Progenitor cell of endocrine pancreas (in vitro differentiated cells): ENCODE results near the gene CTNNA3. TPM values are rescaled to one million over a fixed set of nuclear protein-coding genes. Genes with fewer than 3 reads are reported as not detected.

Source experiments
- DNase-seq: peaks from one replicate; pipeline ENCODE4 v3.0.0; 2021; ENCODE audit warnings: low spot score; ENCODE audit not compliant: unreplicated experiment
- H3K27ac Mint-ChIP-seq: 2 replicates; pipeline ENCODE4 v1.8.0; 2021; ENCODE audit warnings: mild to moderate bottlenecking, moderate library complexity, mixed read lengths
- H3K27me3 Mint-ChIP-seq: 2 replicates; pipeline ENCODE4 v1.8.0; 2021; ENCODE audit warnings: mixed read lengths
- H3K36me3 Mint-ChIP-seq: 2 replicates; pipeline ENCODE4 v1.8.0; 2022; ENCODE audit warnings: mixed read lengths; ENCODE audit not compliant: insufficient read depth
- H3K4me1 Mint-ChIP-seq: 2 replicates; pipeline ENCODE4 v1.8.0; 2021; ENCODE audit warnings: low read depth, mixed read lengths
- H3K4me3 Mint-ChIP-seq: 2 replicates; pipeline ENCODE4 v1.8.0; 2021; ENCODE audit warnings: low read depth, mild to moderate bottlenecking, moderate library complexity, mixed read lengths
- H3K9me3 Mint-ChIP-seq: 2 replicates; pipeline ENCODE4 v1.8.0; 2021; ENCODE audit warnings: low read depth, mixed read lengths
- total RNA-seq: library from RNA; stranded (reverse); gene quantifications from 2 replicates; pipeline ENCODE4 v1.2.1, GENCODE V29; 2021
- TF ChIP-seq, protein P1 (sequence below): fragments of 200-600 bp; sonication (generic); IDR thresholded peaks from one replicate; pipeline ENCODE4 v1.5.0; 2021; ENCODE audit warnings: antibody characterized with exemption, mild to moderate bottlenecking; ENCODE audit not compliant: unreplicated experiment

The CTNNA3 gene
- total RNA-seq, 1 donor from 2014 or later: 1.7 TPM

DNA sequence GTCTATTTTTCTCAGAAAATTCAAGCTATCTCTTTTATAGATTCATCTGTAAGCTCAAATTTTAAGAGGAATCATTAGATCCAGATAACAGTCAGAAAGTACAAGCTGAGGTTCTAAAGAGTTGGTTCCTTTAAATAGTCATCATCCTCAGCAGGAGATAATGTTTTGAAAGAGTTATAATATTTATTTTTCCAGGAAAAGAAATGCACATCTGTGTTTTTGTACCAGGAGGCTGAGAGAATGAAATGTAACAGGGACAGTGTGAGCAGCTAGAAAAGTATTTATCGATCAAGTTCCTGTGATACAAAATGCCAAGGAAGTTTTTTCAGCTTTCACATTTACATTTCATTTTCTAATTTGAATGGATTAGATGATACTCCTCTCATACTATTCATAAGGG, 890.4 kb downstream of the CTNNA3 start:
- peaks cover 3% of the 10 kb centered on the region for H3K4me1 Mint-ChIP-seq
- TF ChIP-seq, protein P1, sequence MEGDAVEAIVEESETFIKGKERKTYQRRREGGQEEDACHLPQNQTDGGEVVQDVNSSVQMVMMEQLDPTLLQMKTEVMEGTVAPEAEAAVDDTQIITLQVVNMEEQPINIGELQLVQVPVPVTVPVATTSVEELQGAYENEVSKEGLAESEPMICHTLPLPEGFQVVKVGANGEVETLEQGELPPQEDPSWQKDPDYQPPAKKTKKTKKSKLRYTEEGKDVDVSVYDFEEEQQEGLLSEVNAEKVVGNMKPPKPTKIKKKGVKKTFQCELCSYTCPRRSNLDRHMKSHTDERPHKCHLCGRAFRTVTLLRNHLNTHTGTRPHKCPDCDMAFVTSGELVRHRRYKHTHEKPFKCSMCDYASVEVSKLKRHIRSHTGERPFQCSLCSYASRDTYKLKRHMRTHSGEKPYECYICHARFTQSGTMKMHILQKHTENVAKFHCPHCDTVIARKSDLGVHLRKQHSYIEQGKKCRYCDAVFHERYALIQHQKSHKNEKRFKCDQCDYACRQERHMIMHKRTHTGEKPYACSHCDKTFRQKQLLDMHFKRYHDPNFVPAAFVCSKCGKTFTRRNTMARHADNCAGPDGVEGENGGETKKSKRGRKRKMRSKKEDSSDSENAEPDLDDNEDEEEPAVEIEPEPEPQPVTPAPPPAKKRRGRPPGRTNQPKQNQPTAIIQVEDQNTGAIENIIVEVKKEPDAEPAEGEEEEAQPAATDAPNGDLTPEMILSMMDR: no peak
- H3K4me3 Mint-ChIP-seq: no peak overlapping the region
- H3K27me3 Mint-ChIP-seq: no peaks in the 10 kb centered on the region
- no peak overlapping the region for H3K27ac Mint-ChIP-seq
- no peak for DNase-seq
- no peaks in the 10 kb centered on the region for H3K9me3 Mint-ChIP-seq
- H3K36me3 Mint-ChIP-seq: no peaks in the 10 kb centered on the region

DNA sequence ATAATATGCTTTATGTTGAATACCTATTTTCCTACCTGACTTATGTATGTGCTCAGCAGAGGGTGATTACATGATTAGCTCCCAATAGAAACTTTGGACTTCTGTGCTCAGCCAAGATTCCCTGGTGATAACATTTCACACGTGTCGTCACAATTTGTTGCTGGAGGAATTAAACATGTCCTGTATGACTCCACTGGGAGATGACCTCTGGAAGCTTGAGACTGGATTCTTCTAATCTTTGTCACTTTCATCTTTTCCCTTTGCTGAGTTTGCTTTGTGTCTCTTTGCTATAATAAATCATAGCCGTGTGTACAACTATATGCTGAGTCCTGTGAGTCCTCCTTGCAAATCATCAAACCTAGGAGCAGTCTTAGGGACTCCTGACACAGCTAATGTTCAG, 891.0 kb downstream of the CTNNA3 start:
- DNase-seq: no peak
- Mint-ChIP-seq H3K27ac (no peak overlapping the region), H3K9me3 (no peaks in the 10 kb centered on the region), H3K4me1 (peaks cover 3% of the 10 kb centered on the region), H3K4me3 (no peak overlapping the region), H3K27me3 (no peaks in the 10 kb centered on the region), H3K36me3 (no peaks in the 10 kb centered on the region)
- TF ChIP-seq, protein P1: no peak

DNA sequence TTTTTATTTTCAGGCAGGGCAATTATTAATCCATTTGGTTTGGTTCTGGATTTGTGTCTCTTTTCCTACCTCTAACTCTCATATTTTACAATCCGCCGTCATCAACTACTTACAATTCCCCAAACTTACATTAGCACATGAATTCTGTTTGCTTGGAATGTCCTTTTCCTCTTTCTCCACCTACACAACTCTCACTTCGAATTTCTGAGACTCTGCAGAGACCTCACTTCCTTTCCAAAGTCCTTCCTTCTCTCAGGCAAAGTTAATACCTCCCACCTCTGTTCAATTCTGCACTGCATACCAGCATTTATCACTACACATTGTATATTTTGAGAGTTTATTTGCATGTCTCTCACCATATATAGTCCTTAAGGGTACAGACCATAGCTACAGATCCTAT, 892.8 kb downstream of the CTNNA3 start:
- no peak overlapping the region for H3K4me3 Mint-ChIP-seq
- H3K36me3 Mint-ChIP-seq: no peaks in the 10 kb centered on the region
- DNase-seq: no peak
- no peaks in the 10 kb centered on the region for H3K9me3 Mint-ChIP-seq
- TF ChIP-seq, protein P1: no peak
- peaks cover 3% of the 10 kb centered on the region for H3K4me1 Mint-ChIP-seq
- H3K27ac Mint-ChIP-seq: no peak overlapping the region
- H3K27me3 Mint-ChIP-seq: no peaks in the 10 kb centered on the region

DNA sequence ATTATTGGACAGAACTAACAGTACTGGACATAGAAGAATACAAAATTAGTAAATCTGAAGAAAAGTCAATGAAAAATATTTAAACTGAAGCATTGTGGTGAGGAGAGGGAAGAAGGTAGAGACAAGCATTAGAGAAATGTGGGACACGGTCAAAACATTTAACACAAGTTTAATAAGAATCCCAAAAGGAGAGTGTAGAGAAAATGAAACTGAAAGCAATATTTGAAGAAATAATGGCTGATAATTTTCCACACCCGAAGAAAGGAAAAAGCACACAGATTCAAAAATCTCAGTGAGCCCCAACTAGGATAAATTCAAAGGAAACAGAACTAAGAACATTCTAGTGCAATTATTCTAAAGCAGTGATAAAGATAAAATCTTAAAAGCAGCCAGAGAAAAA, 896.5 kb downstream of the CTNNA3 start:
- no peaks in the 10 kb centered on the region for H3K27me3 Mint-ChIP-seq
- H3K36me3 Mint-ChIP-seq: no peaks in the 10 kb centered on the region
- no peak overlapping the region for H3K27ac Mint-ChIP-seq
- TF ChIP-seq, protein P1: no peak
- no peaks in the 10 kb centered on the region for H3K4me1 Mint-ChIP-seq
- DNase-seq: no peak
- H3K4me3 Mint-ChIP-seq: no peak overlapping the region
- no peaks in the 10 kb centered on the region for H3K9me3 Mint-ChIP-seq

DNA sequence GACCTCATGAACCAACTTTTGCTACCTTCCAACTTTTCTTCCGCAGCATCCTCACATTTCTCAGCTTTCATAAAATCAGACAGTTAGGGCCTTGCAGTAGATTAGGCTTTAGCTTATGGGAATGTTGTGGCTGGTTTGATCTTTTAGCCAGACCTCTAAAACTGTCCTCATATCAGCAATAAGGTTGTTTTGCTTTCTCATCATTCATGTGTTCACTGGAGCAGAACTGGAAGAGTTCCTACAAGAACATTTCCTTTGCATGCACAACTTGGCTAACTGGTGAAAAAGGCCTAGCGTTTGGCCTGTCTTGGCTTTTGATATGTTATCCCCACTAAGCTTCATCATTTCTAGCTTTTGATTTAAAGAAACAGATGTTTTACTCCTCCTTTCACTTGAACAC, 900.1 kb downstream of the CTNNA3 start:
- no peak for DNase-seq
- TF ChIP-seq, protein P1: no peak
- Mint-ChIP-seq H3K4me3 (no peak overlapping the region), H3K4me1 (no peaks in the 10 kb centered on the region), H3K36me3 (no peaks in the 10 kb centered on the region), H3K9me3 (no peaks in the 10 kb centered on the region), H3K27me3 (no peaks in the 10 kb centered on the region), H3K27ac (no peak overlapping the region)
